ENCODE measurements around the gene PLA2G4E. TPM values are rescaled to one million over a fixed set of nuclear protein-coding genes. Genes with fewer than 3 reads are reported as not detected.

Gene PLA2G4E
- total RNA-seq, 2 donors from 2014 or later, result not detected

GRCh38 chr15:41987925-41988275 lies 32.9 kb downstream of the PLA2G4E start:
- Mint-ChIP-seq H3K4me1 (peaks cover 2% of the 10 kb centered on the region), H3K27ac (no peak overlapping the region), H3K4me3 (no peak overlapping the region), H3K36me3 (ENCODE audit: low read depth) (no peaks in the 10 kb centered on the region), H3K9me3 (no peaks in the 10 kb centered on the region), H3K27me3 (ENCODE audit: insufficient read depth) (no peaks in the 10 kb centered on the region)
- Histone ChIP-seq H3K4me1 (ENCODE audit: control insufficient read depth, insufficient read depth, low read length) (no peaks in the 10 kb centered on the region), H3K36me3 (ENCODE audit: control insufficient read depth, insufficient read depth, low read length) (no peaks in the 10 kb centered on the region), H3K9ac (ENCODE audit: extremely low read depth, low read length, poor library complexity, severe bottlenecking) (no peak overlapping the region), H3K27ac (ENCODE audit: low read depth, low read length) (no peak overlapping the region), H3K27me3 (ENCODE audit: control insufficient read depth, insufficient read depth, low read length, poor library complexity, severe bottlenecking) (no peaks in the 10 kb centered on the region), H3K4me3 (ENCODE audit: low read length) (no peak overlapping the region), H3K9me3 (ENCODE audit: control insufficient read depth, low read length) (no peaks in the 10 kb centered on the region)
- TF ChIP-seq, protein P1, sequence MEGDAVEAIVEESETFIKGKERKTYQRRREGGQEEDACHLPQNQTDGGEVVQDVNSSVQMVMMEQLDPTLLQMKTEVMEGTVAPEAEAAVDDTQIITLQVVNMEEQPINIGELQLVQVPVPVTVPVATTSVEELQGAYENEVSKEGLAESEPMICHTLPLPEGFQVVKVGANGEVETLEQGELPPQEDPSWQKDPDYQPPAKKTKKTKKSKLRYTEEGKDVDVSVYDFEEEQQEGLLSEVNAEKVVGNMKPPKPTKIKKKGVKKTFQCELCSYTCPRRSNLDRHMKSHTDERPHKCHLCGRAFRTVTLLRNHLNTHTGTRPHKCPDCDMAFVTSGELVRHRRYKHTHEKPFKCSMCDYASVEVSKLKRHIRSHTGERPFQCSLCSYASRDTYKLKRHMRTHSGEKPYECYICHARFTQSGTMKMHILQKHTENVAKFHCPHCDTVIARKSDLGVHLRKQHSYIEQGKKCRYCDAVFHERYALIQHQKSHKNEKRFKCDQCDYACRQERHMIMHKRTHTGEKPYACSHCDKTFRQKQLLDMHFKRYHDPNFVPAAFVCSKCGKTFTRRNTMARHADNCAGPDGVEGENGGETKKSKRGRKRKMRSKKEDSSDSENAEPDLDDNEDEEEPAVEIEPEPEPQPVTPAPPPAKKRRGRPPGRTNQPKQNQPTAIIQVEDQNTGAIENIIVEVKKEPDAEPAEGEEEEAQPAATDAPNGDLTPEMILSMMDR (conservative IDR thresholded peaks at IDR 0.05), result no peak
- DNase-seq, result peak; percentile 22
- 87 to 100% methylated on average over 1 to 10 of the region's 11 CpGs for WGBS, 2 experiments (ENCODE audit: insufficient coverage in 1 of 2, insufficient read length in 1 of 2)

GRCh38 chr15:41987246-41987924 lies 33.5 kb downstream of the PLA2G4E start:
- H3K36me3 ChIP-seq (ENCODE audit: control insufficient read depth, insufficient read depth, low read length), result no peaks in the 10 kb centered on the region
- peaks cover 2% of the 10 kb centered on the region for H3K4me1 Mint-ChIP-seq
- H3K36me3 Mint-ChIP-seq (ENCODE audit: low read depth), result no peaks in the 10 kb centered on the region

DNA sequence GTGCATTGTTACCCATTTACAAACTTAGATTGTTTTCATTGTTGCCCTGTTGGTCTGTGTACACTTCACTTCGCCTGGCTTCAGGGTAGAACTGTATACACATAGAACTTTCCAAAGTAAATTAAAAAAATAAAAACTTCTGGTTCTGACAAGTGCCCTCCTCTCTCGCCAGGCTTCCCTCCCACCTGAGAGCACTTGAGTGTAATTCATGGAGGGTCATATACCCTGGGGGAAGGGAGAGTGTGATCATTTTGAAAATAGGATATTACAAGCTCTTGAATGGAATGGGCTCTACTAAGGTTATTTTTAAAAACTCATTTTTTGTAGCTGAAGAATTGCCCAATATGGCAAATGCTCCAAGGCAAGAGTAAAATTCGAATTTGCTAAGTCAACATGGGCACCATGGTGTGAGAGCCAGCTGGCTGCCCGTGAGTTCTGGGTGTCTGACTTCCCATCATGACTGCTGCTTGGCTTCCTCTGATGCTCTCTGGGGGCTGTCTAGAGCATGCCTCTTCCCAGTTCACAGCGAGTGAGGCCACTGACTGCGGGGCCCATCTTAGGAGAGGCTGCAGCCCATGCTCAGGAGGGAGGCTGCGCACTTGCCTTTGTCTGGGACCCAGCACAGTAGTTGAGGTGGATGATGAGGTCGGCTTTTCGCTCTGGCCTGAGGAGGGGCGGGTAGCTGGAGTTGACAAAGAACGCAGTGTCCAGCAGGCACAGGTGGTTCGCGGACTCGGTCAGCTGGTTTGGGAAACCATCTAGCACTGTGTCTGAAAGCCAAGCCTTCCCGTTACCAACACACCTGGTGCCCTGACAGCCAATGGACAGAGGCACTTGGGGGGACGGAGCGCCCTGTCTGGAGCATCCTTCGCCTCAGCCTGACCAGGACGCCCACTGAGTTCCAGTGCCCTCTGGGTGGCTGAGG lies 35.3 kb downstream of the PLA2G4E start:
- H3K4me1 ChIP-seq (ENCODE audit: control insufficient read depth, insufficient read depth, low read length), result peaks cover 2% of the 10 kb centered on the region
- no peaks in the 10 kb centered on the region for H3K9me3 Mint-ChIP-seq
- no peaks in the 10 kb centered on the region for H3K27me3 ChIP-seq (ENCODE audit: control insufficient read depth, insufficient read depth, low read length, poor library complexity, severe bottlenecking)
- TF ChIP-seq, protein P1 (conservative IDR thresholded peaks at IDR 0.05), result no peak
- H3K4me3 Mint-ChIP-seq, result no peak overlapping the region
- no peak overlapping the region for H3K27ac Mint-ChIP-seq
- peak; percentile 27 for DNase-seq
- no peak overlapping the region for H3K27ac ChIP-seq (ENCODE audit: low read depth, low read length)
- H3K4me3 ChIP-seq (ENCODE audit: low read length), result no peak overlapping the region
- H3K9me3 ChIP-seq (ENCODE audit: control insufficient read depth, low read length), result no peaks in the 10 kb centered on the region
- H3K9ac ChIP-seq (ENCODE audit: extremely low read depth, low read length, poor library complexity, severe bottlenecking), result no peak overlapping the region
- H3K36me3 ChIP-seq (ENCODE audit: control insufficient read depth, insufficient read depth, low read length), result no peaks in the 10 kb centered on the region
- no peaks in the 10 kb centered on the region for H3K27me3 Mint-ChIP-seq (ENCODE audit: insufficient read depth)
- H3K36me3 Mint-ChIP-seq (ENCODE audit: low read depth), result no peaks in the 10 kb centered on the region
- peaks cover 11% of the 10 kb centered on the region for H3K4me1 Mint-ChIP-seq
- WGBS, 2 experiments (ENCODE audit: insufficient coverage in 1 of 2, insufficient read length in 1 of 2), result 91 to 92% methylated on average over 12 to 19 of the region's 19 CpGs

More at GRCh38 chr15:41987246-41987924, 33.5 kb downstream of the PLA2G4E start:
- Mint-ChIP-seq H3K9me3 (no peaks in the 10 kb centered on the region), H3K4me3 (no peak overlapping the region), H3K27me3 (ENCODE audit: insufficient read depth) (no peaks in the 10 kb centered on the region), H3K27ac (no peak overlapping the region)
- Histone ChIP-seq H3K4me3 (ENCODE audit: low read length) (no peak overlapping the region), H3K27me3 (ENCODE audit: control insufficient read depth, insufficient read depth, low read length, poor library complexity, severe bottlenecking) (no peaks in the 10 kb centered on the region), H3K4me1 (ENCODE audit: control insufficient read depth, insufficient read depth, low read length) (no peaks in the 10 kb centered on the region), H3K9me3 (ENCODE audit: control insufficient read depth, low read length) (no peaks in the 10 kb centered on the region), H3K9ac (ENCODE audit: extremely low read depth, low read length, poor library complexity, severe bottlenecking) (no peak overlapping the region), H3K27ac (ENCODE audit: low read depth, low read length) (no peak overlapping the region)
- TF ChIP-seq, protein P1 (conservative IDR thresholded peaks at IDR 0.05), result no peak
- 81 to 92% methylated on average over 6 to 15 of the region's 17 CpGs for WGBS, 2 experiments (ENCODE audit: insufficient coverage in 1 of 2, insufficient read length in 1 of 2)
- DNase-seq, result peak; percentile 35
